ENCODE data around the gene TINCR. TPM values are rescaled to one million over a fixed set of nuclear protein-coding genes. Genes with fewer than 3 reads are reported as not detected.
"Not testable (repeated sequence)": the region's sequence is repeated elsewhere in the genome, so short reads cannot be mapped to it uniquely, and the experiment has no call there.

TINCR gene
- total RNA-seq, 2 donors from 2014 or later, result 6.7 to 8.4 TPM

- Histone ChIP-seq H3K9me3 (no peaks in the 10 kb centered on the region), H3K36me3 (no peaks in the 10 kb centered on the region), H3K27me3 (replicated peaks; ENCODE audit: insufficient read depth) (no peaks in the 10 kb centered on the region), H3K4me3 (no peak overlapping the region), H3K27ac (no peak overlapping the region), H3K4me1 (replicated peaks) (no peaks in the 10 kb centered on the region)
- WGBS, result 93% methylated on average over 5 of the region's 5 CpGs
- TF ChIP-seq POLR2A (IDR thresholded peaks at IDR 0.05), result no peak
- no peak for TF ChIP-seq CTCF (IDR thresholded peaks at IDR 0.05)
- TF ChIP-seq POLR2AphosphoS5 (IDR thresholded peaks at IDR 0.05), result no peak
- no peak for DNase-seq (ENCODE audit: low spot score)
- intact Hi-C loops (cut with DNase I), result no loop called here
These were observed 22.7 kb downstream of the TINCR start for GRCh38 chr19:5545051-5545450.

- no peak for DNase-seq (ENCODE audit: low spot score)
- intact Hi-C loops (cut with DNase I), result no loop called here
- Histone ChIP-seq H3K27ac (no peak overlapping the region), H3K36me3 (no peaks in the 10 kb centered on the region), H3K27me3 (replicated peaks; ENCODE audit: insufficient read depth) (no peaks in the 10 kb centered on the region), H3K9me3 (no peaks in the 10 kb centered on the region), H3K4me1 (replicated peaks) (no peaks in the 10 kb centered on the region), H3K4me3 (no peak overlapping the region)
- 50% methylated on average over 8 of the region's 8 CpGs for WGBS
- TF ChIP-seq POLR2A (IDR thresholded peaks at IDR 0.05) (no peak), CTCF (IDR thresholded peaks at IDR 0.05) (no peak)
These were observed 25.1 kb downstream of the TINCR start for GRCh38 chr19:5542665-5543064.

DNA sequence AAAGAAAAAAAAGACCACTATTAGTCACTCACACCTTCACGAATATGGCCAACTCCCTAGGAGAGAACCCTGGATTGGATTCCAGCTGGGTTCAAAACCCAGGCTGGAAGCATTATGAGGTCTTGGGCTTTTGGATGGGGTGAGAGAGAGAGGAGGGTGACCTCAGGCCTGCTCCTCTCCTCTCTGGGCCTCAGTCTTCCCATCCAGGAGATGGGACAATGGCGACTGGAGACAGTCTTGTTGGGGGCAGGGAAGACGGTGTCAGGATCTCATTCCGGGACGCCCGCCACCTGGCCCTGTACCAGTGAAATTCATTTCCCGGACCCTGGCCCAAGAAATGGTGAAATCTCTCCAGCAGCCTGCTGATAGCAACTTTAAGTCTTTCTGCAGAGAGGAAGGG is 26.3 kb downstream of the TINCR start:
- no peaks in the 10 kb centered on the region for H3K4me1 ChIP-seq (replicated peaks)
- DNase-seq (ENCODE audit: low spot score), result no peak
- H3K4me3 ChIP-seq, result no peak overlapping the region
- no peaks in the 10 kb centered on the region for H3K9me3 ChIP-seq
- no peaks in the 10 kb centered on the region for H3K36me3 ChIP-seq
- TF ChIP-seq POLR2A (IDR thresholded peaks at IDR 0.05), result no peak
- TF ChIP-seq CTCF (IDR thresholded peaks at IDR 0.05), result no peak
- no peak for TF ChIP-seq POLR2AphosphoS5 (IDR thresholded peaks at IDR 0.05)
- WGBS, result 53% methylated on average over 7 of the region's 7 CpGs
- intact Hi-C loops (cut with DNase I), result no loop called here
- no peak overlapping the region for H3K27ac ChIP-seq
- H3K27me3 ChIP-seq (replicated peaks; ENCODE audit: insufficient read depth), result no peaks in the 10 kb centered on the region

- no peak overlapping the region for H3K4me3 ChIP-seq
- no peak for TF ChIP-seq POLR2AphosphoS5 (IDR thresholded peaks at IDR 0.05)
- no peak for TF ChIP-seq CTCF (IDR thresholded peaks at IDR 0.05)
- TF ChIP-seq POLR2A (IDR thresholded peaks at IDR 0.05), result no peak
- intact Hi-C loops (cut with DNase I), result no loop called here
- WGBS, result 88% methylated on average over 10 of the region's 10 CpGs
- DNase-seq (ENCODE audit: low spot score), result no peak
- H3K27me3 ChIP-seq (replicated peaks; ENCODE audit: insufficient read depth), result no peaks in the 10 kb centered on the region
- H3K27ac ChIP-seq, result no peak overlapping the region
- H3K36me3 ChIP-seq, result no peaks in the 10 kb centered on the region
- no peaks in the 10 kb centered on the region for H3K9me3 ChIP-seq
- no peaks in the 10 kb centered on the region for H3K4me1 ChIP-seq (replicated peaks)
These were observed 27.5 kb downstream of the TINCR start for GRCh38 chr19:5540208-5540607.

DNA sequence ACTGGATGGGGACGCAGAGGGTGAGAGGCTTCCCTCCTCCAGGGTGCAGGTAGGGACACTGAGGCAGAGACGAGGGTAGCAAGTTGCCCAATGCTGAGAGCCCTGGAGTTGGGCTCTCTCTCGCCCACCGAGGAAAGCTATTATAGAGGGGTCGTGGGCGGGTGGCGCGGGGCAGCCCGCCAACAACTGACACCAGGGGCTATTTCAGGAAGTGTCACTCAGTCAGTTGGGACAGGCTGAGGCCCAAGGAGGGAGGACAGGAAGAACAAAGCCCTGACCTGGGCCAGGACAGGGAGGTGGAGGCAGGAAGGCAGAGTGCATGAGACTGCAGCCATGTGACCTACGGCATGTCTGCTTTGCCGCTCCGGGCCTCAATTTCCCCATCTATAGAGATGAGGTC is 29.9 kb downstream of the TINCR start:
- TF ChIP-seq POLR2A (IDR thresholded peaks at IDR 0.05) (no peak), POLR2AphosphoS5 (IDR thresholded peaks at IDR 0.05) (no peak), CTCF (IDR thresholded peaks at IDR 0.05) (no peak)
- Histone ChIP-seq H3K36me3 (no peaks in the 10 kb centered on the region), H3K4me1 (replicated peaks) (no peaks in the 10 kb centered on the region), H3K27ac (no peak overlapping the region), H3K9me3 (no peaks in the 10 kb centered on the region), H3K27me3 (replicated peaks; ENCODE audit: insufficient read depth) (no peaks in the 10 kb centered on the region), H3K4me3 (no peak overlapping the region)
- intact Hi-C loops (cut with DNase I), result no loop called here
- whole genome bisulfite sequencing, result 74% methylated on average over 12 of the region's 12 CpGs
- DNase-seq (ENCODE audit: low spot score), result no peak

DNA sequence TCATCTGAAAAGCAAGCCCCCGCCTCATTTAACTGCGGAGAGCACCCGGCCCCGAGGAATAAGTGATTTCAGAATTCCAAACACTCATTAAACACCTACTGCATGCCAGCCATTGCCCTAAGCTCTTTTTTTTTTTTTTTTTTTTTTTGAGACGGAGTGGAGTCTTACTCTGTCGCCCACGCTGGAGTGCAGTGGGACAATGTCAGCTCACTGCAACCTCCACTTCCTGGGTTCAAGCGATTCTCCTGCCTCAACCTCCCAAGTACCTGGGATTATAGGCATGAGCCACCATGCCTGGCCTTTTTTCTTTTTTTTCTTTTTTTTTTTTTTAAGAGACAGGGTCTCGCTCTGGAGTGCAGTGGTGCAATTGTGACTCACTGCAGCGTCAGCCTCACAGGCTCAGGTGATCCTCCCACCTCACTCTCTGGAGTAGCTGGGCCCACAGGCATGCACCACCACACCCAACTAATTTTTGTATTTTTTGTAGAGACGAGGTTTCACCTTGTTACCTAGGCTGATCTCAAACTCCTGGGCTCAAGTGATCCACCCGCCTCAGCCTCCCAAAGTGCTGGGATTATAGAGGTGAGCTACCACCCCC is 30.7 kb downstream of the TINCR start:
- intact Hi-C loops (cut with DNase I); DNase-seq (ENCODE audit: low spot score); H3K4me3 ChIP-seq; H3K27me3 ChIP-seq (replicated peaks; ENCODE audit: insufficient read depth); H3K36me3 ChIP-seq; H3K4me1 ChIP-seq (replicated peaks); H3K27ac ChIP-seq; H3K9me3 ChIP-seq: not testable (repeated sequence)
- 72% methylated on average over 12 of the region's 12 CpGs for WGBS

All from prostate gland (tissue), 2 donors.